NCI-H524 treated with DMSO at 0.1 percent for 48 hours (cell line): ENCODE results near the gene ADAM15.

Experiments
- DNase-seq: peaks from one replicate; lab custom pipeline; 2025; lab: John Stamatoyannopoulos, UW

Gene ADAM15

GRCh38 chr1:155011437-155012025, 39.6 kb upstream of the ADAM15 start:
- no peak for DNase-seq

- peak; percentile 91 for DNase-seq
Observed at GRCh38 chr1:155012026-155012546, 39.0 kb upstream of the ADAM15 start.

- DNase-seq: no peak
Observed at GRCh38 chr1:155012776-155013602, 38.1 kb upstream of the ADAM15 start.

- no peak for DNase-seq
Observed at GRCh38 chr1:155013632-155014031, 37.5 kb upstream of the ADAM15 start.

GRCh38 chr1:155014709-155015508, 36.2 kb upstream of the ADAM15 start:
- no peak for DNase-seq

- DNase-seq: no peak
Observed at GRCh38 chr1:155015527-155016230, 35.4 kb upstream of the ADAM15 start.

- DNase-seq: no peak
Observed at GRCh38 chr1:155016231-155016831, 34.8 kb upstream of the ADAM15 start.

- DNase-seq: peak; percentile 40
Observed at GRCh38 chr1:155017041-155017945, 33.8 kb upstream of the ADAM15 start.

- DNase-seq: no peak
Observed at GRCh38 chr1:155017946-155018316, 33.2 kb upstream of the ADAM15 start.

- DNase-seq: no peak
Observed at GRCh38 chr1:155018617-155019348, 32.3 kb upstream of the ADAM15 start.

GRCh38 chr1:155019377-155020245, 31.5 kb upstream of the ADAM15 start:
- no peak for DNase-seq

GRCh38 chr1:155022136-155022926, 28.8 kb upstream of the ADAM15 start:
- no peak for DNase-seq

GRCh38 chr1:155022927-155023236, 28.2 kb upstream of the ADAM15 start:
- no peak for DNase-seq

- DNase-seq: no peak
Observed at GRCh38 chr1:155023627-155024026, 27.5 kb upstream of the ADAM15 start.

GRCh38 chr1:155024315-155024714, 26.8 kb upstream of the ADAM15 start:
- no peak for DNase-seq

- DNase-seq: no peak
Observed at GRCh38 chr1:155026154-155026553, 25.0 kb upstream of the ADAM15 start.

- DNase-seq: no peak
Observed at GRCh38 chr1:155026588-155026987, 24.5 kb upstream of the ADAM15 start.
